ENCODE results near the gene KCND3.

Gene KCND3

GRCh38 chr1:111878649-111879048 lies 110.8 kb downstream of the KCND3 start:
- DNase-seq, result no peak

- no peak for DNase-seq
Measured at GRCh38 chr1:111878091-111878490, 111.4 kb downstream of the KCND3 start.

GRCh38 chr1:111876631-111877030 lies 112.8 kb downstream of the KCND3 start:
- no peak for DNase-seq

GRCh38 chr1:111875640-111876039 lies 113.8 kb downstream of the KCND3 start:
- DNase-seq, result no peak

GRCh38 chr1:111873460-111874030 lies 115.9 kb downstream of the KCND3 start:
- DNase-seq, result no peak

GRCh38 chr1:111870181-111870580 lies 119.3 kb downstream of the KCND3 start:
- DNase-seq, result no peak

GRCh38 chr1:111867868-111868440 lies 121.5 kb downstream of the KCND3 start:
- DNase-seq, result no peak

- DNase-seq, result no peak
Measured at GRCh38 chr1:111864862-111865261, 124.6 kb downstream of the KCND3 start.

GRCh38 chr1:111863401-111863800 lies 126.1 kb downstream of the KCND3 start:
- DNase-seq, result no peak

GRCh38 chr1:111862599-111862998 lies 126.9 kb downstream of the KCND3 start:
- no peak for DNase-seq

- DNase-seq, result no peak
Measured at GRCh38 chr1:111861523-111861922, 127.9 kb downstream of the KCND3 start.

GRCh38 chr1:111857194-111857651 lies 132.2 kb downstream of the KCND3 start:
- DNase-seq, result peak; percentile 51

GRCh38 chr1:111856411-111857185 lies 132.9 kb downstream of the KCND3 start:
- peak; percentile 53 for DNase-seq

- no peak for DNase-seq
Measured at GRCh38 chr1:111855260-111855659, 134.2 kb downstream of the KCND3 start.

- DNase-seq, result peak; percentile 52
Measured at GRCh38 chr1:111852261-111852721, 137.2 kb downstream of the KCND3 start.

GRCh38 chr1:111851552-111851951 lies 137.9 kb downstream of the KCND3 start:
- peak; percentile 33 for DNase-seq

- DNase-seq, result no peak
Measured at GRCh38 chr1:111850109-111850508, 139.4 kb downstream of the KCND3 start.

- no peak for DNase-seq
Measured at GRCh38 chr1:111848852-111849545, 140.5 kb downstream of the KCND3 start.

- DNase-seq, result peak; percentile 71
Measured at GRCh38 chr1:111847466-111847865, 142.0 kb downstream of the KCND3 start.

GRCh38 chr1:111846842-111847241 lies 142.6 kb downstream of the KCND3 start:
- DNase-seq, result no peak

- DNase-seq, result no peak
Measured at GRCh38 chr1:111843177-111843576, 146.3 kb downstream of the KCND3 start.

GRCh38 chr1:111842411-111842810 lies 147.1 kb downstream of the KCND3 start:
- DNase-seq, result no peak

- no peak for DNase-seq
Measured at GRCh38 chr1:111841746-111842145, 147.7 kb downstream of the KCND3 start.

Measured in NCI-H1092 treated with DMSO at 0.1 percent for 48 hours (cell line).